Loucy (cell line): Measurements from ENCODE around the gene PRKN.

ENCODE experiments used
- H2AFZ ChIP-seq: fragments of 200-600 bp; sonication (generic); 2 replicates; pipeline ENCODE4 v1.6.0; 2016; ENCODE audit warnings: antibody characterized with exemption, mild to moderate bottlenecking, low read length, moderate library complexity
- H3F3A ChIP-seq: fragments of 200-600 bp; 2 replicates; pipeline ENCODE4 v1.6.0; 2016; ENCODE audit warnings: antibody characterized with exemption, low read depth, mild to moderate bottlenecking
- H3K27me3 ChIP-seq: fragments of 200-600 bp; sonication (generic); 2 replicates; pipeline ENCODE4 v1.6.1; 2014; ENCODE audit warnings: low read length, mild to moderate bottlenecking; ENCODE audit not compliant: insufficient read depth, poor library complexity, severe bottlenecking
- H3K36me3 ChIP-seq: fragments of 200-600 bp; sonication (generic); 2 replicates; pipeline ENCODE4 v1.6.1; 2016; ENCODE audit warnings: low read length; ENCODE audit not compliant: insufficient read depth
- H3K4me1 ChIP-seq: fragments of 200-600 bp; sonication (generic); 2 replicates; pipeline ENCODE4 v1.5.1; 2014; ENCODE audit warnings: low read length, mild to moderate bottlenecking; ENCODE audit not compliant: insufficient read depth, poor library complexity, severe bottlenecking
- H3K4me2 ChIP-seq: fragments of 200-600 bp; sonication (generic); 2 replicates; pipeline ENCODE4 v1.6.0; 2014; ENCODE audit warnings: antibody characterized with exemption, low read length, low read depth, mild to moderate bottlenecking; ENCODE audit not compliant: poor library complexity, severe bottlenecking
- H3K4me3 ChIP-seq: fragments of 200-600 bp; sonication (generic); 2 replicates; pipeline ENCODE4 v1.5.1; 2014; ENCODE audit warnings: low read length, mild to moderate bottlenecking, mixed read lengths; ENCODE audit not compliant: poor library complexity, severe bottlenecking
- H3K79me2 ChIP-seq: fragments of 200-600 bp; sonication (generic); 2 replicates; pipeline ENCODE4 v1.6.1; 2014; ENCODE audit warnings: low read length; ENCODE audit not compliant: insufficient read depth
- H3K9ac ChIP-seq: fragments of 200-600 bp; sonication (generic); 2 replicates; pipeline ENCODE4 v1.6.0; 2014; ENCODE audit warnings: mild to moderate bottlenecking, low read depth, low read length, moderate library complexity; ENCODE audit not compliant: poor library complexity, severe bottlenecking
- H3K9me2 ChIP-seq: fragments of 200-600 bp; sonication (generic); replicated peaks from 2 replicates; pipeline ENCODE4 v1.6.1; 2016; ENCODE audit warnings: low read depth, low read length, mixed read lengths
- H3K9me3 ChIP-seq: fragments of 200-600 bp; sonication (generic); 2 replicates; pipeline ENCODE4 v1.6.1; 2014; ENCODE audit warnings: mild to moderate bottlenecking, antibody characterized with exemption, low read length, low read depth; ENCODE audit not compliant: insufficient read depth
- H4K20me1 ChIP-seq: fragments of 200-600 bp; sonication (generic); 2 replicates; pipeline ENCODE4 v1.6.0; 2014; ENCODE audit warnings: antibody characterized with exemption, low read length, mild to moderate bottlenecking; ENCODE audit not compliant: insufficient read depth, poor library complexity, severe bottlenecking
- CTCF ChIP-seq: fragments of 200-600 bp; sonication (generic); conservative IDR thresholded peaks from 2 replicates; pipeline ENCODE4 v1.5.1; 2014; ENCODE audit warnings: mild to moderate bottlenecking, antibody characterized with exemption, low read length
- EZH2phosphoT487 ChIP-seq: fragments of 200-600 bp; IDR thresholded peaks from 2 replicates; pipeline ENCODE4 v1.6.1; 2018; ENCODE audit warnings: antibody characterized with exemption, mild to moderate bottlenecking, moderate library complexity, borderline replicate concordance

PRKN gene

DNA sequence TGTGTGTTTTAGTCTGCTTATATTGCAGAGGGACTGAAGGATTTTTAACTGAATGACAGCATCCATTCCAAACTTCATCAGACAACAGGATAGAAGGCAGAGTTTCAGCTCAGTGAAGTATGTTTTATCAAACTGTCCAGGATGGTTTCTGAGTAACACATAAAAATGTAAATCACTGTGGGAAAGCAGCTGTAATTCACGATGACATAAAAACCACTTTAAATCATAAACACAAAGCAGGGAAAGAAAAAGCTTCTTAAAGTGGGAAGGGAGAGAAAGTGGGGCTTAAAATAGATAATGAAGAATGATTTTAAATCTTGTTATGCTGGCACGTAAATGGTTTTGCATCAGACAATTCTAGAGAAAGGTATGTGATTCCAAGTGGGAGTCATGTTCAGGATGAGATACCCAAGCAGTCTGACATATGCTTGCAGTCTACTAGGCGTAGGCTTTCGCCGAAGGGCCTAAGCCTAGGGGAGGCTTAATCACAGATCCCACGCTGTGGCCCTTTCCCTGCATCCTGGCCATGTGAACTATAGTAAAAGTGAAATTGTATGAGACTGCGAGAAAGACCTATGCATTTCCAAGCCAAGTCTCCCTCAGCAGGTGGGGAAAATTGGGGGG, 610.6 kb downstream of the PRKN start:
- no peak overlapping the region for H3K4me2 ChIP-seq
- TF ChIP-seq CTCF, result no peak
- no peak for TF ChIP-seq EZH2phosphoT487

DNA sequence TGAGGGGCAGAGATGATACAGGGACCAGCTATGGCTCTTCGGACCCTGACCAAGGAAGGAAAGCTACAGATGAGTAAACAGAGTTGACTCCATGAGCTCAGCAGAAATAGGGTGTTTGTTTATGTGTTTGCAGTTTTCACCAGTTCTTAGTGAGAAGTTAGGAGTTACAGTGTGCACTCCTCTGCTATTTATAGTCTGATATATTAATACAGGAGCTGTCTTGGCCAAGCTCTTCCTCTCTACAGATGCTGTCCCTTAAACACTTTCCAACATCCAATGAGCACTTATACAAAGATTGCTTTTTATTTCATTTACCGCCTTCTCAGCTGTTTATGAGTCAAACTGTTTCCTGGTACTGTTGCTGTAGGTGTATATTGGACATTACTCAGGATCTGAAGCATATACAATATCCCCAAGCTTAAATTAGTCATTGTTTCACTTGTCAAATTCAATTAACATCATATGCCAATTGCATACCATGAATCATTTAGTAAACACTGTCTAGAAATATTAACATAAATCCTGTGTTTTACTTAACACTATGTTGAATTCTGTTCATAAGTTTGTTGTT, 618.0 kb downstream of the PRKN start:
- H3K36me3 ChIP-seq, result no peaks in the 10 kb centered on the region
- H3K79me2 ChIP-seq, result no peaks in the 10 kb centered on the region
- H3K9me2 ChIP-seq, result no peaks in the 10 kb centered on the region
- no peaks in the 10 kb centered on the region for H3K4me1 ChIP-seq
- no peak overlapping the region for H3K4me3 ChIP-seq
- no peak overlapping the region for H2AFZ ChIP-seq
- H4K20me1 ChIP-seq, result no peaks in the 10 kb centered on the region
- H3K9me3 ChIP-seq, result peaks cover 5% of the 10 kb centered on the region; the same call in 1 of the 2 replicates
- TF ChIP-seq EZH2phosphoT487 (no peak), CTCF (no peak)
- no peaks in the 10 kb centered on the region for H3K27me3 ChIP-seq
- no peaks in the 10 kb centered on the region for H3F3A ChIP-seq
- no peak overlapping the region for H3K4me2 ChIP-seq
- H3K9ac ChIP-seq, result no peak overlapping the region

More for the DNA sequence above, 610.6 kb downstream of the PRKN start:
- Histone ChIP-seq H4K20me1 (no peaks in the 10 kb centered on the region), H3F3A (no peaks in the 10 kb centered on the region), H3K9ac (no peak overlapping the region), H3K9me3 (no peaks in the 10 kb centered on the region), H2AFZ (no peak overlapping the region), H3K79me2 (no peaks in the 10 kb centered on the region), H3K4me1 (no peaks in the 10 kb centered on the region), H3K27me3 (no peaks in the 10 kb centered on the region), H3K4me3 (no peak overlapping the region), H3K36me3 (no peaks in the 10 kb centered on the region), H3K9me2 (no peaks in the 10 kb centered on the region)

DNA sequence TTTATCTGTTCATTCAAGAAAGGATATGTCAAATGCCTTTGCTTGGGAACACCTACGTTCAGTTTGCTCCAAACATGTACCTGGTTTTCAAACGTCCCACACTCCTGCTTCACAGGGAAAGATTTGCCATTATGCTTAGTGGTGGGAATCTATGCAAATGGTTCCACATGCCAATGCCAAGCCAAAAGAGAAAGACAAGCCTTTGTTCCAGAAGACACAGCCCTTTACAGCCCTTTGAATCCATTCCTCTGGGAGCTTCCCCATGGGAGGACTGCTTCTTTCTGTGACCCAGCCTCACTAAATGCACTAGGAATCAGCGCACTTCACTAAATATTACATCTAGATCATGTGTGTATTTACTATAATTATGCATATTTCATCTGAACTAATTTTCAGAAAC, 619.5 kb downstream of the PRKN start:
- peaks cover 5% of the 10 kb centered on the region; the same call in 1 of the 2 replicates for H3K9me3 ChIP-seq
- H3K4me2 ChIP-seq, result no peak overlapping the region
- H3K79me2 ChIP-seq, result no peaks in the 10 kb centered on the region
- TF ChIP-seq CTCF (no peak), EZH2phosphoT487 (no peak)
- no peak overlapping the region for H2AFZ ChIP-seq
- H3K4me3 ChIP-seq, result no peak overlapping the region
- no peaks in the 10 kb centered on the region for H3F3A ChIP-seq
- no peaks in the 10 kb centered on the region for H3K27me3 ChIP-seq
- H3K9ac ChIP-seq, result no peak overlapping the region
- no peaks in the 10 kb centered on the region for H3K9me2 ChIP-seq
- H4K20me1 ChIP-seq, result no peaks in the 10 kb centered on the region
- no peaks in the 10 kb centered on the region for H3K36me3 ChIP-seq
- no peaks in the 10 kb centered on the region for H3K4me1 ChIP-seq
